Measurements from ENCODE around the gene ENPP6.

DNA sequence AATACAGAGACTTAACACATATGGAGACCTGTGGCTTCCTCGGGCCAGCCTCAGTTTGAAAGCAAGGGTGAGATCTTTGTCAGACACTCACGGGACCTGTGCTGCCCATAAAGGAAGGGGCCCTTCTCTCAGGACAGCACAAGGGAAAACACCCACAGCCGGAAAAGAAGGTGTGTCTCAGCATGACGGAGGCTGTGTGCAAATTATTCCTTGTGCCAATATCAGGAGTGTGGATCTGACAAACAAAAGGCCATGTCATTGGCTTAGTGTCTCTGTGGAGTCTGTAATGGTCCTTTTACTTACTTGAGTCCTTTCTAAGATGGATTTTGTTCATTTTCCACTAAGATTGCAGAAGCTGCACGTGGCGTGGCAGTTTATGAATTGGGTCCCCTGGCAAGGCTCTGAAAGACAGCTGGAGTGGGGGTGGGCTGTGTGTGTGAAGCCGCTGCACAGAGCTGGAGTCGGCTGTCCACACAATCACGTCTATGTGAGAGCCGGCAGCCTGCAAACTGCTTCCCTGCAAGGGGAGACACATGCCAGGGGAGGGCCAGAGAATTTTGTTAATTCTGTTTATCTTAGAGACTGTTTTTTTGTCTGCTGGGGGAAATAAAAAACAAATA lies 1.9 kb downstream of the ENPP6 start:
- TF ChIP-seq, protein P1, sequence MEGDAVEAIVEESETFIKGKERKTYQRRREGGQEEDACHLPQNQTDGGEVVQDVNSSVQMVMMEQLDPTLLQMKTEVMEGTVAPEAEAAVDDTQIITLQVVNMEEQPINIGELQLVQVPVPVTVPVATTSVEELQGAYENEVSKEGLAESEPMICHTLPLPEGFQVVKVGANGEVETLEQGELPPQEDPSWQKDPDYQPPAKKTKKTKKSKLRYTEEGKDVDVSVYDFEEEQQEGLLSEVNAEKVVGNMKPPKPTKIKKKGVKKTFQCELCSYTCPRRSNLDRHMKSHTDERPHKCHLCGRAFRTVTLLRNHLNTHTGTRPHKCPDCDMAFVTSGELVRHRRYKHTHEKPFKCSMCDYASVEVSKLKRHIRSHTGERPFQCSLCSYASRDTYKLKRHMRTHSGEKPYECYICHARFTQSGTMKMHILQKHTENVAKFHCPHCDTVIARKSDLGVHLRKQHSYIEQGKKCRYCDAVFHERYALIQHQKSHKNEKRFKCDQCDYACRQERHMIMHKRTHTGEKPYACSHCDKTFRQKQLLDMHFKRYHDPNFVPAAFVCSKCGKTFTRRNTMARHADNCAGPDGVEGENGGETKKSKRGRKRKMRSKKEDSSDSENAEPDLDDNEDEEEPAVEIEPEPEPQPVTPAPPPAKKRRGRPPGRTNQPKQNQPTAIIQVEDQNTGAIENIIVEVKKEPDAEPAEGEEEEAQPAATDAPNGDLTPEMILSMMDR (IDR thresholded peaks at IDR 0.05) = no peak
- TF ChIP-seq POLR2A (IDR thresholded peaks at IDR 0.05) = no peak

Data from uterus (tissue), 2 donors.